Motor neuron (in vitro differentiated cells): ENCODE results near the gene TNFRSF18. TPM values are rescaled to one million over a fixed set of nuclear protein-coding genes. Genes with fewer than 3 reads are reported as not detected.
"Not testable (repeated sequence)": the region's sequence is repeated elsewhere in the genome, so short reads cannot be mapped to it uniquely, and the experiment has no call there.

Source experiments
- ATAC-seq, 8 experiments: fragments of 200-7000 bp; cut with Tn5 transposase; replicated peaks in 6 of 8; 2 replicates each; pipeline ENCODE4 v1.8.0; 2021; ENCODE audit warnings: mild to moderate bottlenecking in 8 of 8, moderate library complexity in 8 of 8
- H3K27ac ChIP-seq, 2 donors: fragments of 250-450 bp; sonication (Bioruptor Pico); 2 replicates each; pipeline ENCODE4 v1.9.0; 2021; ENCODE audit warnings: antibody characterized with exemption in 2 of 2, mild to moderate bottlenecking in 2 of 2, moderate library complexity in 1 of 2
- H3K4me1 ChIP-seq, 2 donors: fragments of 250-450 bp; sonication (Bioruptor Pico); replicated peaks in 1 of 2; 2 replicates each; pipeline ENCODE4 v1.6.1; 2021; ENCODE audit warnings: antibody characterized with exemption in 2 of 2, mild to moderate bottlenecking in 2 of 2, moderate library complexity in 1 of 2
- H3K4me3 ChIP-seq, 5 donors: fragments of 250-450 bp; sonication (Bioruptor Pico); 2 replicates each; pipeline ENCODE4 v1.9.0; 2021; ENCODE audit warnings: antibody characterized with exemption in 5 of 5, mild to moderate bottlenecking in 5 of 5, moderate library complexity in 4 of 5
- WGBS, 10 experiments: fragments of 450-650 bp; shearing (Covaris generic); methylation state at CpG; one replicate each; pipeline ENCODE4 v1.0.0; 2022; 5-methylcytosine and 5-hydroxymethylcytosine counted together
- in situ Hi-C, 9 experiments: fragments of 400-800 bp; cut with MboI; loops; one replicate each; pipeline ENCODE4 v1.15.0; 2021; ENCODE audit warnings: low sequenced_read_pairs in 9 of 9, low pct_unique_long_range_greater_than_20kb in 2 of 9; ENCODE audit not compliant: unreplicated experiment in 9 of 9
- total RNA-seq, 8 experiments: library from RNA; unstranded; fragments of 300-600 nt; gene quantifications; 2 replicates each; pipeline versions ENCODE4 v1.2.3 to v1.2.4, GENCODE V29; 2022

Gene TNFRSF18
- total RNA-seq, result under 1 TPM in 2 of 8 experiments, not detected in 6; 0.24 to 0.49 TPM

GRCh38 chr1:1206376-1206965 lies at the start of gene TNFRSF18:
Gene TNFRSF18 (minus strand): TSS chr1:1206592. CDS start chr1:1206571, 21 bp downstream.
- in situ Hi-C loops, result no loop called here
- no peak within 1 kb of the TSS for H3K4me3 ChIP-seq

GRCh38 chr1:1255611-1256010 lies 49.2 kb upstream of the TNFRSF18 start:
- 58 to 100% (median 73%) methylated on average over 1 to 2 of the region's 10 CpGs; no CpG with 5 or more reads in 6 of the 10 experiments for WGBS, 10 experiments
- in situ Hi-C loops, result loop anchor here in 3 of 9 experiments (10.0 to 25.0 kb wide), 3 partner anchors 93 to 243 kb away; partner anchors contain the start of genes AGRN (in 2 of the 3), HES4 (in 2 of the 3), ISG15 (in 2 of the 3) and C1orf159 (in 1 of the 3)
- no peak for ATAC-seq
- H3K4me3 ChIP-seq, result no peak overlapping the region
- no peaks in the 10 kb centered on the region for H3K4me1 ChIP-seq
- H3K27ac ChIP-seq, result no peak overlapping the region

More at GRCh38 chr1:1206376-1206965, at the start of gene TNFRSF18:
- ATAC-seq, result peak in 2 of 8 experiments; percentile 18 to 42
- Histone ChIP-seq H3K27ac (no peak within 1 kb of the TSS), H3K4me1 (peaks cover 11 to 27% of the 10 kb centered on the region in 2 donors)
- WGBS, 10 experiments, result 0 to 30% (median 9%) methylated on average over 3 to 18 of the region's 49 CpGs; no CpG with 5 or more reads in 6 of the 10 experiments

- 94 to 100% (median 98%) methylated on average over 1 to 21 of the region's 26 CpGs; no CpG with 5 or more reads in 5 of the 10 experiments for WGBS, 10 experiments
- no peaks in the 10 kb centered on the region for H3K4me1 ChIP-seq
- no peak for ATAC-seq
- H3K4me3 ChIP-seq, result no peak overlapping the region
- no peak overlapping the region for H3K27ac ChIP-seq
- in situ Hi-C loops, result loop anchor here in 3 of 9 experiments (10.0 to 25.0 kb wide), 3 partner anchors 93 to 243 kb away; partner anchors contain the start of genes AGRN (in 2 of the 3), HES4 (in 2 of the 3), ISG15 (in 2 of the 3) and C1orf159 (in 1 of the 3)
These were observed 48.7 kb upstream of the TNFRSF18 start for GRCh38 chr1:1255078-1255477.

- ATAC-seq, result no peak
- peaks cover 0 to 2% of the 10 kb centered on the region in 2 donors for H3K4me1 ChIP-seq
- in situ Hi-C loops, result loop anchor here in 3 of 9 experiments (10.0 to 25.0 kb wide), 3 partner anchors 92 to 242 kb away; partner anchors contain the start of genes AGRN (in 2 of the 3), HES4 (in 2 of the 3), ISG15 (in 2 of the 3) and C1orf159 (in 1 of the 3)
- no peak overlapping the region for H3K4me3 ChIP-seq
- H3K27ac ChIP-seq, result no peak overlapping the region
- WGBS, 10 experiments, result 63 to 96% (median 93%) methylated on average over 2 to 13 of the region's 21 CpGs; no CpG with 5 or more reads in 5 of the 10 experiments
These were observed 48.2 kb upstream of the TNFRSF18 start for GRCh38 chr1:1254667-1254998.

GRCh38 chr1:1253972-1254666 lies 47.7 kb upstream of the TNFRSF18 start:
- WGBS, 10 experiments, result 91 to 100% (median 97%) methylated on average over 2 to 23 of the region's 50 CpGs; no CpG with 5 or more reads in 3 of the 10 experiments
- H3K4me3 ChIP-seq, result no peak overlapping the region
- ATAC-seq, result no peak
- H3K4me1 ChIP-seq, result peaks cover 0 to 2% of the 10 kb centered on the region in 2 donors
- in situ Hi-C loops, result loop anchor here in 3 of 9 experiments (10.0 to 25.0 kb wide), 3 partner anchors 92 to 242 kb away; partner anchors contain the start of genes AGRN (in 2 of the 3), HES4 (in 2 of the 3), ISG15 (in 2 of the 3) and C1orf159 (in 1 of the 3)
- no peak overlapping the region for H3K27ac ChIP-seq

- Histone ChIP-seq H3K4me3 (no peak overlapping the region), H3K4me1 (peaks cover 0 to 2% of the 10 kb centered on the region in 2 donors), H3K27ac (no peak overlapping the region)
- WGBS, 10 experiments, result 80 to 100% (median 97%) methylated on average over 2 to 10 of the region's 12 CpGs; no CpG with 5 or more reads in 3 of the 10 experiments
- in situ Hi-C loops, result loop anchor here in 3 of 9 experiments (10.0 to 25.0 kb wide), 3 partner anchors 91 to 241 kb away; partner anchors contain the start of genes AGRN (in 2 of the 3), HES4 (in 2 of the 3), ISG15 (in 2 of the 3) and C1orf159 (in 1 of the 3)
- no peak for ATAC-seq
These were observed 46.9 kb upstream of the TNFRSF18 start for GRCh38 chr1:1253314-1253713.

GRCh38 chr1:1250786-1251284 lies 44.4 kb upstream of the TNFRSF18 start:
- peak in 1 of 8 experiments; percentile 8 for ATAC-seq
- in situ Hi-C loops, result loop anchor here in 3 of 9 experiments (10.0 to 25.0 kb wide), 3 partner anchors 89 to 239 kb away; partner anchors contain the start of genes AGRN (in 2 of the 3), HES4 (in 2 of the 3), ISG15 (in 2 of the 3) and C1orf159 (in 1 of the 3)
- 50 to 88% (median 75%) methylated on average over 1 to 10 of the region's 16 CpGs; no CpG with 5 or more reads in 6 of the 10 experiments for WGBS, 10 experiments
- Histone ChIP-seq H3K4me3 (no peak overlapping the region), H3K27ac (no peak overlapping the region), H3K4me1 (peaks cover 3 to 12% of the 10 kb centered on the region in 2 donors)

GRCh38 chr1:1248009-1248913 lies 41.9 kb upstream of the TNFRSF18 start:
- H3K4me3 ChIP-seq, H3K27ac ChIP-seq, in situ Hi-C loops, ATAC-seq: not testable (repeated sequence)
- 40 to 100% (median 55%) methylated on average over 1 to 2 of the region's 21 CpGs; no CpG with 5 or more reads in 4 of the 10 experiments for WGBS, 10 experiments
- peaks cover 12 to 21% of the 10 kb centered on the region in 2 donors for H3K4me1 ChIP-seq

- no peak overlapping the region for H3K4me3 ChIP-seq
- peak in 2 of 8 experiments; percentile 1 to 6 for ATAC-seq
- H3K27ac ChIP-seq, result no peak overlapping the region
- in situ Hi-C loops, result no loop called here
- WGBS, 10 experiments, result 0 to 90% (median 64%) methylated on average over 1 to 17 of the region's 25 CpGs; no CpG with 5 or more reads in 5 of the 10 experiments
- H3K4me1 ChIP-seq, result peaks cover 14 to 21% of the 10 kb centered on the region in 2 donors
These were observed 41.0 kb upstream of the TNFRSF18 start for GRCh38 chr1:1247341-1247913.

GRCh38 chr1:1246577-1247340 lies 40.4 kb upstream of the TNFRSF18 start, which contains the start of gene C1QTNF12:
Gene C1QTNF12 (minus strand): TSS chr1:1246722. CDS start chr1:1246690, 32 bp downstream.
- ATAC-seq, result peak; percentile 7 to 66 (median 36)
- WGBS, 10 experiments, result 5 to 6% methylated on average over 8 to 12 of the region's 74 CpGs; no CpG with 5 or more reads in 8 of the 10 experiments

More at GRCh38 chr1:1246577-1247340, 40.4 kb upstream of the TNFRSF18 start, which contains the start of gene C1QTNF12:
- Histone ChIP-seq H3K4me3 (no peak within 1 kb of the TSS), H3K4me1 (peaks cover 14 to 21% of the 10 kb centered on the region in 2 donors), H3K27ac (no peak within 1 kb of the TSS)
- in situ Hi-C loops, result no loop called here
